D721Med (cell line): ENCODE data around the gene CLC.
"Not testable (repeated sequence)": the region's sequence is repeated elsewhere in the genome, so short reads cannot be mapped to it uniquely, and the experiment has no call there.

Experiments
- DNase-seq: peaks from one replicate; pipeline ENCODE4 v3.0.0; 2011; ENCODE audit warnings: low spot score; ENCODE audit not compliant: insufficient read length
- FAIRE-seq: peaks from 2 replicates; lab custom pipeline; 2011; peaks lifted over from hg19 to GRCh38; lab: Jason Lieb, UNC
- CTCF ChIP-seq: IDR thresholded peaks from 2 replicates; pipeline ENCODE4 v1.5.1; 2012; ENCODE audit warnings: mild to moderate bottlenecking, control low read depth; ENCODE audit not compliant: insufficient read depth; ENCODE audit errors: missing control alignments

The CLC gene

GRCh38 chr19:39731685-39732084, 6.1 kb downstream of the CLC start:
- TF ChIP-seq CTCF: no peak
- no peak for FAIRE-seq
- no peak for DNase-seq

DNA sequence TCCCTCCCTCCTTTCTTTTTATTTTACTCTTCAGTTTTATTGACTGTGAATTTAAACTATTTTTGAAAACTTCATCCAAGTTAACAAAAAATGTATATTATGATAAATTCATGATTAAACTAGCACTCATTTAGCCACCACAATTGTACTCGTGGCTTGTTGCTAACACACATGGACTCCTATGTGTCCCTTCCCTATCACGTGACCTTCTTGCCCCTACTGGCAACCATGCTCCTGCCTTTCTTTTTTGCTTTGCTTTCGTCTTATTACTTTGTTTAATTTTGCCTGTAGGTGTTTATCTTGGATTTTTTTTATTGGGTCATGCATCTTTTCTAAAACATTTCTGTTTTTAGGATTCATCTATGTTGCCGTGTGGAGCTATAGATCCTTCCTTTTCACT, 8.2 kb downstream of the CLC start:
- TF ChIP-seq CTCF: no peak
- no peak for DNase-seq
- FAIRE-seq: no peak

DNA sequence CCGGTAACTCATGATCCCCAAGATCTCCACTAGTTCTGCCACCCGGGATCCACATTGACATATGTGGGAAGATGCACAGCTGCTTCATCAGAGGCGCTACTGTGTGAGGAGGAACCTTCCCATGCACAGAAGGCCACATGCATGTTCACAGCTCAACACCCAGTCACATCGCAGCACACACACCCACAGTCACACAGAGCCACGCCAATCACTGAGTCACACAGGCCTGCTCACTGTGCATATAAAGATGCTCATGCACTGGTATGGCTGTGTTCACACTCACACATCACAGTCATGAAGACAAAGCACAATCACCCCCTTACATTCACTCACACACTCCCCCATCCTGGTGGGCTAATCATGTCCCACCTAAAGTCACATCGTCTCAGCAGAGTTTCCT, 9.8 kb downstream of the CLC start:
- DNase-seq (no peak), FAIRE-seq (no peak)
- no peak for TF ChIP-seq CTCF

DNA sequence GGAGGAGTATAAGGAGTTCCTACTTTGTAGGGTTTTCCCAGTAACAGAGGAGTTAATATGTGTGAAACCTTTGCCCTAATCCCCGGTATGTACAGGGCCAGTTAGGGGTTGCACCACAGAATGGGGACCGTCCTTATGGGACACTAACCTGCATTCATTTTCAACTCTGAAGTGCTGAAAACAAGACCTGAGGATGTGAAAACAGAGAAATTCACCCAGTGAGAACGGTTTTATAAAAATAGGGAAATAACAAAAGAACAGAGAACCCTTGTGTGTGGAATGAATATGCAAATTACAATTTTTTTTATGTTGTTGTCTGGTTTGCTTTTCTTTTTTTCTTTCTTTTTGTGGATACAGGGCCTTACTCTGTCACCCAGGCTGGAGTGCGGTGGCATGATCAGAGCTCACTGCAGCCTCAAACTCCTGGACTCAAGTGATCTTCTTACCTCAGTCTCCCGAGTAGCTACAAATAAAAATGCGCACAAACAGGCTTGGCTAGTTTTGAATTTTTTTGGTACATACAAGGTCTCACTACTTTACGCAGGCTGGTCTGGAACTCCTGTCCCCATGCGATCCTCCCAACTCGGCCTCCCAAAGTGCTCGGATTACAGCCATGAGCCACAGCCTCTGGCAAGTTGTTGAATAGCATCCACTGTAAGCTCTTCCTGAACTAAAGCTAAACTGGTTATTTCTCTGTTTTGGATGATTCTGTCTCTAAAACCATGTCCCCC, 10.6 kb downstream of the CLC start:
- no peak for DNase-seq
- FAIRE-seq: no peak
- TF ChIP-seq CTCF: no peak

DNA sequence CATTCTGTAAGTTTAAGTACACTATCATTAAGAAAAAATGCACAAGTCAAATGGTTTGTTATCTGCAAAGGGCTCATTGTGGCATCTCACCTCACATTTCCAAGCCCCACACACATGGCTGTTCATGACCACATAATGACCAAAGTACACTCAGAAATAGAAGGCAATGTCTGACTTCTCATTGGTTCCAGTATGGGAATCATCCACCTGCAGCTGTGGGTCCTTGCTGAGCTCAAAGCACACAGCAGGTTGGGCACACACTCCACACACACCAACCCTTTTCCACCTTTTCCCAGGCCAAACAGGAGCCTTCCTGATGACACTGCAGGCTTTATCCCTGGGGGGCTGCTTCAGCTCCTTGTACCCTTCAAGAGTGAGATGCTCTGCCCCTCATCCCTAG, 11.8 kb downstream of the CLC start:
- no peak for FAIRE-seq
- no peak for TF ChIP-seq CTCF
- no peak for DNase-seq

- not testable (repeated sequence) for DNase-seq, FAIRE-seq
These were observed 17.7 kb downstream of the CLC start for GRCh38 chr19:39720144-39720543.

GRCh38 chr19:39710333-39710890, 27.4 kb downstream of the CLC start:
- no peak for TF ChIP-seq CTCF
- FAIRE-seq (no peak), DNase-seq (no peak)
